GM21528 (cell line): ENCODE results near the gene CFAP97.
"Not testable (repeated sequence)": the region's sequence is repeated elsewhere in the genome, so short reads cannot be mapped to it uniquely, and the experiment has no call there.

ENCODE experiments used
- ATAC-seq: cut with Tn5 transposase; IDR thresholded peaks from one replicate; pipeline ENCODE4 v1.9.1; 2021; ENCODE audit warnings: mild to moderate bottlenecking, moderate library complexity; ENCODE audit not compliant: unreplicated experiment, low FRiP score

CFAP97 gene

DNA sequence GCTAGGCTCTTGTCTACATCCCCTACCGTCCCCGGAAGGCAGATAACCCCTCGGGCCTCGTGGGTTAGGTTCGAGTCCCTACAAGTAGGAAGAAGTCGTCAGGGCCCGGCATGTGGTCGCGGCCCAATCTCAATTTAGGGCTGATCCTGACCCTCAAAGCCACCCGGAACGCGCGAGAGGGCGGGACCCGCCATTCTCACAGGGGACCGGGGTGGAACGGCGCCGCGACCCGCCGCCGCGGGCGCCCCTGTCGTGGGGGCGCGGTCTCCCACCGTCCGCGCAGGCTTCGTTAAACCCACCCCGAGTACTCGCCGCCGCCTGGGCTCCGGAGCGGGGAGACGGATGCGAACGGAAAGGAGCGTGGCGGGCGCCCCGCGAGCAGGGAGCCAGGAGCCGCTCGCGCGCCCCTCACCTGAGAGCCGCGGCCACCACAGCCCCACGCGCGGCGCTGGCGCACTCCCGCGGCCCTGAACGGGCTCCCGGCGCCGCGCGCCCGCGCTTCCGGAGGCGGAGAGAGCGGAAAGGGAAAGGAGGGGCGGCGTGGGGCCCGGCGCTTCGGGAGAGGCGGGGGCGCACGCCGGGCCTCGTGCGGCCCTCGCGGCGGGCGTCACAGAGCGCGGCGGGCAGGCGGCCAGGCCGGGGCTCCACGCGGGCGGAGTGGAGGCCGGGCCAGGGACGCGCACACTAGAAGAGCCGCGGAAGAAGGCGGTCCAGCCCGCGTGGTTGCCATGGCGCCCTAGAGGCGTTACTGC is at the start of gene CFAP97:
Gene CFAP97 (minus strand): TSS at position 515 of the 752 bp plus-strand sequence. CDS start 12,804 bp downstream, outside the sequence.
- ATAC-seq: peak; percentile 74

DNA sequence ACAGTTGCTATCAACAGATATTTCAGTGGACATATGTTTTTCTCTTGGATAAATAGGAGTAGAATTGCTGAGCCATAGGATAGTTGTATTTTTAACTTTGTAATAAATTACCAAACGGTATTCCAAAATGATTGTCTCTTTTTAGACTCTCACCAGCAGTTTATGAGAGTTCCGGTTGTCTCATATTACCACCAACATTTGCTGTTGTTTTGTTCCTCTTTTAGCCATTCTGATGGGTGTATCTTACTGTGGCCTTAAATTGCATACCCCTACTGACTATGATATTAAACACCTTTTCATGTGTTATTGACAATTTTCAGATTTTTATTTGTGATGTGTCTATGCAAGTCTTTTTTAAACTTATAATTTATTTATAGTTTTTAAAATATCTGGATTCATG is 45.3 kb upstream of the CFAP97 start:
- ATAC-seq: no peak

DNA sequence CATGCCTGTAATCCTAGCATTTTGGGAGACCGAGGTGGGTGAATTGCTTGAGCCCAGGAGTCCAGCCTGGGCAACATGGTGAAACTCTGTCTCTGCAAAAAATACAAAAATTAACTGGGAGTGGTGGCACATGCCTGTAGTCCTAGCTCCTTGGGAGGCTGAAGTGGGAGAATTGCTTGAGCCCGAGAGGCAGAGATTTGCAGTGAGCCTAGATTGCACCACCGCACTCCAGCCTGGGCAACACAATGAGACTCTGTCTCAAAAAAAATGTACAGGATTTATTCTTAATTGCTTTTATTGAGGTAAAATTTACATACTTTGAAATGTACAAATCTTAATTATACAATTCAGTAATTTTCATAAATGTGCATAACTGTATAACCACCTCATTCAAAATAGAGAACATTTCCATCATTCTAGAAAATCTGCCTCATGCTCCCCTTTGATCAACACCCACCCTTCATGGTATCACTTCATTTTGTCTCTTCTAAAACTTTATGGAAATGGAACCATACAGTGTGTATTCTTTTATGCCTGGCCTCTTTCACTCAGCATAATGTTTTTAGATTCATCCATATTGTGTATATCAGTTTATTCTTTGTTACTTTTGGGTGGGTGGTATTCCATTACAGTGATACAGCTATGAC is 44.7 kb upstream of the CFAP97 start:
- no peak for ATAC-seq

DNA sequence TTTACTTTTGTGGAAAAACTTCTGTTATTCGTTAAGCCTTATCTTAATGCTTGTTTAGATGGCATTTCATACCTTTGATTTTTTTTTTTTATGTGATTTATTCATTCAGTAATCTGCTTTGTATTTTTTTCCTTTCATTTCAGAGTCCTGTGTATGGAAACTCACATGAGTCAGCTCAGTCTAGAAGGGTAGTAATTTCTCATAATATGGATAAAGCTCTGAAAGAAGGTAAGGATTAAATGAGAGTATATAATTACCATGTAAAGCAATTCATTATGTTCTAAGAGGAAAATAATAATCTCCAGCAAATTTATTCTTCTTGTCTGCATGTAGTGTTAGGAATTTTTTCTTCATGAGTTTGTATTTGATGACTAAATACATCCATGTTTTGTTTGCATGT is 43.4 kb upstream of the CFAP97 start:
- ATAC-seq: no peak

DNA sequence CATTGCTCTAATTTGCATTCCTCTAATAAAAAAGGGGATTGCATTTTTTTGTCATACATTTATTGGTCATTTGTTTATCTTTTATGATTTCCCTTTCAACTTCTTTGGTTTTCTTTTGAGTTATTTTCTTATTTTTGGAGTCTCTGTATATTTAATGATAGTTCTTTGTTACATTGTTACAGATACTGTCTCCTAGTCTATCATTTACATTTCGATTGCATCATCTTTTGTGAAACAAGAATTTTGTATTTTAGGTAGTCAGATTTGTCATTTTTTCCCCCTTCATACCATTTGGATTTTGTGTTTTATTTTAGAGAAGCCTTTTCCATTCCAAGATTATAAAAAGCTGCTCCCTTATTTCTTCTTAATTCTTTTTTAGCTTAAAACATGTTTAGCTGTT is 42.7 kb upstream of the CFAP97 start:
- no peak for ATAC-seq

DNA sequence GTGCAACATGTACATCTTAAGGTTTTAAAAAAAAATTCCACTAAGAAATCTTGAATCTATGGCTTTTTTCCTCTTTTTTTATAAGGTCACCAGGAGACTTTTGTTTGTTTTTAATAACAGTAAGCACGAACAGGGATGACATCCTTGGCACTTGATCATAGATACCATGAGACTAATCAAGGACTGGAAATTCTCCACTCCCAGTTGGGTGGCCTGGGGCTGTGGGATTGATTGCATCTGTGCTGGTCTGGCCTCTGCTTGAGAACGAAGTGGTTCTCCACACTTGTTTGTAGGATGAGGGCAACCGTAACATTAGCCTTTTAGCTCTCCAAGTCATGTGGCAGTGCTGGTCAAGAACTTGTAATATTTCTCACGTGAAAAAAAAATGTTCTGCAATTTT is 41.0 kb upstream of the CFAP97 start:
- no peak for ATAC-seq

DNA sequence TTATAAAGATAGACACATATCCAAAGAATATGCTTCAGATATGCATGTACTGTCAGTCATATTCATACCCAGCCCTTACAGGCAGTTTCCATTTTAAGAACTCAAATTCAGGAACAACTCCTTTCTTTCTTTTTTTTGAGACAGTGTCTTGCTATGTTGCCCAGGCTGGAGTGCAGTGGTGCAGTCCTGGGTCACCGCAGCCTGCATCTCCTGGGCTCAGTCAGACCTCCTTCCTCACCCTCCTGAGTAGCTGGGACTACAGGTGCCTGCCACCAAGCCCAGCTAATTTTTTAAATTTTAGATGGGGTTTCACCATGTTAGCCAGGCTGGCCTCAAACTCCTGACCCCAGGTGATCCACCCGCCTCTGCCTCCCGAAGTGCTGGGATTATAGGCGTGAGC is 40.1 kb upstream of the CFAP97 start:
- ATAC-seq: no peak

DNA sequence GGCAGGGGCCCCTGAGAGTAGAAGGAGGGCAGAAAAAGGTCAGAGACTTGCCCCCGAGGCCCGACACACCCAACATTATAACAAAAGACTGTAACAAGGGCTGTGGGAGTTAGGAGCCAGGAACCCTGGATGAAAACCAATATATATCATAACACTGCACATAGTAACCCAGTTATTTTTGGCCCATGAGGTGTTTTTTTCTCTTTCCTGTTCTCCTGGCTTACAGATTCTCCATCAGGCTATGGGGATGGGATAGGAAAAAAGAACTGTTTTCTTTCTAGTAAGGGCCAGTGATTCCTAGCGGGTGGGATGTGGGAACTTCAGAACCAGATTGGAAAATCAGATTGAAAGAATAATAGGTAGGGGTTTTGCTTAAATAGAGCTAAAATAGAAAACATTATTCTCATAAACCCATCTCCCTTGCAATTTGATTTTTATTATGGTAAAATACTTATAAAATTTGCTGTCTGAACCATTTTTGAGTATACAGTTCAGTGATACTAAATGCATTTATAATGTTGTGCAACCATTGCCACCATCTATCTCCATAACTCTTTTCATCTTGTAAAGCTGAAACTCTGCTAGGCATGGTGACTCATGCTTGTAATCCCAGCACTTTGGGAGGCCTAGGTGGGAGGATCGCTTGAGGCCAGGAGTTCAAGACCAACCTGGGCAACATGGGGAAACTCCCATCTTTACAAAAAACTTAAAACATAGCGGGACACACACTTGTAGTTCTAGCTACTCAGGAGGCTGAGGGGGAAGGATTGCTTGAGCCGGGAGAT is 39.1 kb upstream of the CFAP97 start:
- no peak for ATAC-seq

DNA sequence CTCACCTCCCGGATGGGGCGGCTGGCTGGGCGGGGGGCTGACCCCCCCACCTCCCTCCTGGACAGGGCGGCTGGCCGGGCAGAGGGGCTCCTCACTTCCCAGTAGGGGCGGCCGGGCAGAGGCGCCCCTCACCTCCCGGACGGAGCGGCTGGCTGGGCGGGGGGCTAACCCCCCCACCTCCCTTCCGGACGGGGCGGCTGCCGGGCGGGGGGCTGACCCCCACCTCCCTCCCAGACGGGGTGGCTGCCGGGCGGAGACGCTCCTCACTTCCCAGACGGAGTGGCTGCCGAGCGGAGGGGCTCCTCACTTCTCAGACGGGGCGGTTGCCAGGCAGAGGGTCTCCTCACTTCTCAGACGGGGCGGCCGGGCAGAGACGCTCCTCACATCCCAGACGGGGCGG is 36.7 kb upstream of the CFAP97 start:
- ATAC-seq: not testable (repeated sequence)

DNA sequence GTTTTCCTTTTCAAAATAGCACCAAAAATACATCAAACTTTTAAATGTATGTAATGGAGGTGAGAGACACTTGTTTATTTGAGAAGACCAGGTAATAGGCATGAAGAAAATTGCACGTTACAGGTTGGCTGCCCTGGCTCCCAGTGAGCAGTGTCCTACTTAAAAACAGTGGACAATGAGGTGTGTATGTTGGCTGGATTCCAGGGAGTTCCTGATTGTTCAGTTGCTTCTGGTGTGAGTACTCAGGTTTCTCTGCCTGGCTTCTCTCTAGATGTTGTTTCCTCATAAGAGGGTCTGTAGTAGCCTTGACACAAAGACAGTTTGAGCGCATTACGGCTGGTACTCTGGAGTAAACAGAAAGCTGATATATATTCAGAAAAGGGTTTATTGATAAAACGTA is 35.0 kb upstream of the CFAP97 start:
- ATAC-seq: no peak

DNA sequence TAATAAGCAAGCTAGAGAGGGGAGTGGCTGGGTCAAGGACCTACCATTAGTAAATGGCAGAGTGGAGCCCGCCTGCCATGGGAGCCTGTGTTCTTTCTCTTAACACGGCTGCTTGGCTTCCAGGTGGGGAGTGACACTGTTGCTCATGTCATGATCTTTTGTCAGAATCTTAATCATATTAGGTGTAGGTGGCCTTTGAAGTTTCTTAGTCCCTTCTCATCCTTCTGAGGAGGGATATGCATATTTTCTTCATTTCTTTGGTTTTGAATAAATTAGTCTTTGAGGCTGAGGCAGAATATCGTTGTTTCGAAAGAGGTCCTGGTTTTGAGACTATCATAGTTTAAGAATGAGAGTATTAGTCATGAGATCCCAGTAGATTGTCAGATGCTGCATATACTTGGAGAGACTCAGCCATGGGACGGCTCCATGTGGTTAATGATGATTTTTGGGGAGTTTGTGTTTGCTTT is 34.4 kb upstream of the CFAP97 start:
- ATAC-seq: no peak

DNA sequence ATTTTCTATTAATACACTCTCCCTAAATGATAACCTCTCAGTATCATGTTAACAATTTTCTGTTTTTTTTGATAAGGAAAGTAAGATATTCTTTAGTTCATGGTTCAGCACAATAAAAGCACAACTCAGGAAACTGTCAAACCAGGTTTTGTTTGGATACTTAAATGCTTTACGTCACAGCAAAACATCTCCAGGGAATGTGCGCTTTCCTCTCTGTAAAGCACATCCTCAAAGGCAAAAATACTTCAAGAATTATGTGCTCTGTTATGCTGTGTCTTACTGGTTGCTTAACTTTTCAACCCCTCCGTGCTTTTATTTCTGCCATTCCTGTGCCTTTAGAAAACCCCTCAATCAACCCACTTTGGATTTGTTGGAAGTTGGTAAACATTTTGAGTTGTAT is 33.4 kb upstream of the CFAP97 start:
- no peak for ATAC-seq

DNA sequence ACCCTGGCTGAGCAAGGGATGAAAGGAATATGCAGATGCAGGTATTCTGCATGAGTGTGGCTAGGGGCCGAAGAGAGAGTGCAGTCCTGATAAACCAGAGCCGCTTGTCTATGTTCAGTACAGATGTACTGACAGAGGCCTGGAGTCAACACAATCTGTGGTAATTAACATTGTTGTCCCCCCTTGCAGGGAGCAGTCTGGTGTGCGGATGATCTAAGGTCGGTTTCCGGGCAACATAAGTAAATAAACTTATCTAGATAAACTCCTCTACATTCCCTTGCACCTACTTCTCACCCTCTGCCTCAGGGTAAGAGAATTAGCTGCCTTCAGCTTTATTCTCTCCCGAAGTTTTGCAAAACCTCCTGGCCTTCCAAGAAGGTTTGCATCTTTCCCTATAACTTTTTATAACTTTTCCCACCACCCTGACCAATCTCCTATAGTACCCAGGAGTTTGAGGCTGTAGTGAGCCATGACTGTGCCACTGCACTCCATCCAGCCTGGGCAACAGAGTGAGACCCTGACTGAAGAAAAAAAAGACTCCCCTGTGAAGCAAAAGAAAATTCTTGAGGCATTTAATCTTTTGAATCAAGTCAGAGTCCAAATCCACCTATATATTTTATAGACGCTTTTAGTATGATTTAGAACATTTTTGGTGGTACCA is 32.2 kb upstream of the CFAP97 start:
- ATAC-seq: no peak

DNA sequence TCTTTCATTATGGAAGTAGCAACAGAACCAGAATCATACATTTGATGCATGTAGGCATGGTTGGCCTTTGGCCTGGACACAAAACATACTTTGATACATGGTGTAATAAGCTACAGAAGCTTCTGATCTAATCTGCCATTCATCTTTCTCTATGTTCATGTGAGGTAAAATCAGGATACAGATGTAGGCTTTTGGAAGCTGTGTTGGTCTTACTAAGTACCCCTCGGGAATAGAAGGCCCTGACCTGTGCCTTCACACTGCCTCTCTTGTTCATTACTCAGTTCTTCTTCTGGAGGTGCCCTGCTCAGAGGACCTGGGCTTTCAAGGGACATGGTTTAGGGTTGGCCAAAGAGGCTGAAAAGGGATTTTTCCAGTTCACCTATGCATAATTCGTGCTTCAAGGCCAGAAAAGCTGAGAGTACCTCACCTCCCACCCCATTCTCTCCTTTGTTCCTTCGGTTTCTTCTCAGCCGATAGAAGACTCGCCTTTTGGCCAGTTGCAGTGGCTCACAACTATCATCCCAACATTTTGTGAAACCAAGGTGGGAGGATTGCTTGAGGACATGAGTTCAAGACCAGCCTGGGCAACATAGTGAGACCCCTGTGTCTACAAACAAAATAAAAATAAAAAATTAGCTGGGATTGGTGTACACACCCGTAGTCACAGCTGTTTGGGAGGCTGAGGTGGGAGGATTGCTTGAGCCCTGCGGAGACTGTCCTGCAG is 31.5 kb upstream of the CFAP97 start:
- ATAC-seq: no peak

DNA sequence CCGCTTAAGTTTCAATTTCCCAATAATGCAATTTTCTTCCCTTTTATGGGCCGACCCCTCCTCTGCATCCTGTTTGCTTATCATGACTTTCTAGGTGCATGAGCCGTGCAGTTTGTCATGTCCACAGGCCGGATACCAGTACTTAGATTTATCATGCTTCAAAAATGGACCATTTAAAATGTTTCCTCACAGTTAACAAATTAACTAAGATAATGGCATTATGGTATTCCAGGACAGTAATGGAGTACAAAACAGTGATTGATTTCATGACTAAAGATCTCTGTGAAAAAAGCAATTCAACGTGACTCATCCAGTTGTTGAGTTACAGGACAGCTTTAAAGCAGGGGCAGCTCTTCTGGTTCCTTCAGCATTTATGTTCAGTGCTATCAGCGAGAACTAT is 28.6 kb upstream of the CFAP97 start:
- no peak for ATAC-seq

DNA sequence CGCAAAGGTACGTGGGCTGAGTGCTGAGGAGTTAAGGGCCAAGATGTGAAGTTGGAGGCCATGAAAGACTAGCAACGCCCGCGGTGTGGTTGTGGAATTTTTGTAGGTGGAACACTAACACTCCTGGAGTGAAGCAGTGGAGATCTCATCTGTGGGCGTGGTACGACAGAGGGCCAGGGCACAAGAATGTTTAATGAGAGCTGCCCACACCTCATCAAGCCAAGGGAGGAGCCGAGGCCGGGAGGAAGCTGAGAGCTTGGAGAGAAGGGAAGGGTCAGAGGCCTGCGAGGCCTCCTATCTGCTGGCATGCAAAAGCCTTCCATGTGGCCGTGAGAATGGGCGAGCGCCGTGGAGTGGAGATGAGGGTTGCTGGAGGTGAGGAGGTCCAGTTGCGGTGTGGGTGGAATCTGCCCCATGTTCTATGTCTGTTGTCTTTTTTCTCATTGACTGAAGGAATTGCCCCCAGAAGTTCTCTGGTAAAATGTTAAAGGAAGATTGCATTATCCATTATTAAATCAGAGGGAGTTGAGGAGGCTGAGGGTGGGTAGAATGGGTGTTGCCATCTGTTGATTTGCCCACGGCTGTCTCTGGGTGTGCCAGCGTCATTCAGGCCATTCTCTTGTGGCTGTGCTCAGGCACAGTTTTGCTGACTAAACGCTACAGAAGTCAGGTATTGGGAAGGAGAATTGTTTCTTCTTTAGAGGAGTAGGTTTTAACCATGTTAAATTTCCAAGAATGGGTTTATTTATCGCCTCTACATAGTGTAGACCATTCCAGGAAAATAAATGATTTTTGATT is 25.4 kb upstream of the CFAP97 start:
- no peak for ATAC-seq

DNA sequence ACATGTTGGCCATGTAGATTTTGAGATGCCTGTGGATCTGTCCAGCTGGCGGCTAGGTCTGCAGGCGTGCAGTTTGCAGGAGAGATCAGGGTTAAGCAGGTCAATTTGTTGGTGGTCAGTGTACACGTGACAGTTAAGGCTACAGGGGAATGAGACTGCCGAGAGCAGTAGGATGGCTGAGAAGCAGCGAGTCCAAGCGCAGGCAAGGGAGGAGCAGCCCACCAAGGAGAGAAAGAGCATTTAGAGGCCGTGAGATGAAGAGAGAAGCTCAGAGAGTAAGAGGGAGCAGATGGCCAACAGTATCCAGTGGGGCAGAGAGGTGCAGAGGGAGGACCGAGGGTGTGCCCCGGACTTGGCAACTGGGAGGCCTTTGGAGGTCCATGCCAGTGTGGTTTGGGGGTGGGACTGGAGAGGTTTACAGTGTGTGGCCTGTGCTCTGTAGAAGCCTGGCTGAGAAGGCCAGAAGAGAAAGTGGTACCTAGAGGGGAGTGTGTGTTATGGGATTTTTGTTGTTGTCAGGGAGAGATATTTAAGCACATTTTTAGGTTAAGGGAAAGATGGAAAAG is 24.0 kb upstream of the CFAP97 start:
- no peak for ATAC-seq

DNA sequence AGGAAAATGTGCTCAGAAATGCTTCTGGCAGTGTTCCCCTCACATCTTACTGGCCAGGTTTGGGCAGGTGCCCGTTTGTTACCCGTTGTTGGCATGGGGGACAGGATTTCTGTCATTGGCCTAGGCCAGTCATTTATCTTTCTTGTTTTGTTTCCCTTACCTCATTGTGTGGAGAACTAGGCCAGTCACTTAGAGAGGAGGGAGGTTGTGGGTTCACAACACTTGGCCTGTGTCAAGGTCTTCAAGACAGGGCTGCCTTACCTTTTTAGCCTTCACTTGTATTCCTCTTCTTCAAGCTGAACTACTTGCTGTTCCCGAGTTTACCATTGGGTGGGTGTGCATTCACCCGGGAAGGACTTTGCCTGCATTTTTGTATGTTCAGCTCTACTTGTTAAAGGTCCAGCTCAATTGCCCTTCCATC is 23.3 kb upstream of the CFAP97 start:
- ATAC-seq: no peak

DNA sequence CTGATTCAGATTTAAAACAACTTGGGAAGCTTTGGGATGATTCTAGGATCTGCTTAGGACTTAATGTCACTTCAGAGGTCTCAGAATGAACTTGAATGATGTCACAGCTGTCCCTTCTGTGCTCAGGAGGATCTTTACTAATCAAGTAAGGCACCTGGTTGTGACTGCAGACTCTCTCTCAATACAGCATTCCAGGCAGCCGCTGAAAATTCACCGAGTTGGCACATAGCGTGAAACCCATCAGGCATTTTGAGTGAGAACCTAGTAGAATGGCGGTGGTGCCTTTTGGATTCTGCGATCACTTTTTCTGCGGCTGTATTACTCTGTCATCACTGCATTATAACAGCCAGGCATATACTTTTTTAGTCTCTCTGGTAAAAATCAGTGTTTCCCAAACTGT is 22.1 kb upstream of the CFAP97 start:
- ATAC-seq: no peak
